Motor neuron (in vitro differentiated cells): ENCODE data around the gene PLET1. TPM values are rescaled to one million over a fixed set of nuclear protein-coding genes. Genes with fewer than 3 reads are reported as not detected.

Experiments used
- ATAC-seq, 8 experiments: fragments of 200-7000 bp; cut with Tn5 transposase; replicated peaks in 6 of 8; 2 replicates each; pipeline ENCODE4 v1.8.0; 2021; ENCODE audit warnings: mild to moderate bottlenecking in 8 of 8, moderate library complexity in 8 of 8
- H3K27ac ChIP-seq, 2 donors: fragments of 250-450 bp; sonication (Bioruptor Pico); 2 replicates each; pipeline ENCODE4 v1.9.0; 2021; ENCODE audit warnings: antibody characterized with exemption in 2 of 2, mild to moderate bottlenecking in 2 of 2, moderate library complexity in 1 of 2
- H3K4me1 ChIP-seq, 2 donors: fragments of 250-450 bp; sonication (Bioruptor Pico); replicated peaks in 1 of 2; 2 replicates each; pipeline ENCODE4 v1.6.1; 2021; ENCODE audit warnings: antibody characterized with exemption in 2 of 2, mild to moderate bottlenecking in 2 of 2, moderate library complexity in 1 of 2
- H3K4me3 ChIP-seq, 5 donors: fragments of 250-450 bp; sonication (Bioruptor Pico); 2 replicates each; pipeline ENCODE4 v1.9.0; 2021; ENCODE audit warnings: antibody characterized with exemption in 5 of 5, mild to moderate bottlenecking in 5 of 5, moderate library complexity in 4 of 5
- WGBS, 10 experiments: fragments of 450-650 bp; shearing (Covaris generic); methylation state at CpG; one replicate each; pipeline ENCODE4 v1.0.0; 2022; 5-methylcytosine and 5-hydroxymethylcytosine counted together
- in situ Hi-C, 9 experiments: fragments of 400-800 bp; cut with MboI; loops; one replicate each; pipeline ENCODE4 v1.15.0; 2021; ENCODE audit warnings: low sequenced_read_pairs in 9 of 9, low pct_unique_long_range_greater_than_20kb in 2 of 9; ENCODE audit not compliant: unreplicated experiment in 9 of 9
- total RNA-seq, 8 experiments: library from RNA; unstranded; fragments of 300-600 nt; gene quantifications; 2 replicates each; pipeline versions ENCODE4 v1.2.3 to v1.2.4, GENCODE V29; 2022

The PLET1 gene
- total RNA-seq, 8 experiments from 2014 or later: 0.16 to 0.67 (median 0.28) TPM; not detected in 3

- Histone ChIP-seq H3K4me3 (peak overlapping the region in 3 of 5 donors; percentile 4 to 7 (median 7)), H3K27ac (no peak overlapping the region)
Measured at GRCh38 chr11:112279901-112280267, 19.2 kb upstream of the PLET1 start.

DNA sequence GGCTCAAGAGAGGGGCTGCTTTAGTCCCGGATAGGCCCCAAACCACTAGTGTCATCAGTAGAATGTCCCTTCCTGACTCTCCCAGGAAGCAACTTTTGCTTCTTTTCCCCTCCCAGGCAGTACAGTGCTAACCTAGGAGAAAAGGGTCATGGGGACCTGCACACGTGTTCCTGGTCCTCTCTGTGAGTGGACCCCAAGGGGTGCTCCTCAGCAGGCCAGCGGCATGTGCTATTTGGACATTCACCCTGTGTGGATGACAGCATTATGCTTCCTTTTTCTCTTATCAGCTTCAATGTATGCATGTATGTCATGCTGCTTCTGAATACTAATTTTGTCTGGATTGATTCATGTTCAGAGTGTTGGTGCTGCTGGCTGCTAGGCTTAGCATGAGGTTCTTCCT, 18.1 kb upstream of the PLET1 start:
- in situ Hi-C loops: loop anchor here in 6 of 9 experiments (25.0 kb wide), 3 partner anchors 283 to 1008 kb away; no protein-coding TSS in a partner anchor

More at GRCh38 chr11:112279901-112280267, 19.2 kb upstream of the PLET1 start:
- 0 to 20% methylated on average over 1 of the region's 15 CpGs; no CpG with 5 or more reads in 8 of the 10 experiments for WGBS, 10 experiments
- peak in 7 of 8 experiments; percentile 58 to 83 (median 66) for ATAC-seq
- H3K4me1 ChIP-seq: peaks cover 2 to 4% of the 10 kb centered on the region in 2 donors
- in situ Hi-C loops: loop anchor here in 6 of 9 experiments (5.0 to 25.0 kb wide), 4 partner anchors 58 to 1007 kb away; no protein-coding TSS in a partner anchor

GRCh38 chr11:112277941-112278340, 17.3 kb upstream of the PLET1 start:
- no peak overlapping the region for H3K4me3 ChIP-seq
- no peak for ATAC-seq
- in situ Hi-C loops: loop anchor here in 6 of 9 experiments (25.0 kb wide), 3 partner anchors 284 to 1009 kb away; no protein-coding TSS in a partner anchor

More for the DNA sequence above, 18.1 kb upstream of the PLET1 start:
- Histone ChIP-seq H3K4me3 (no peak overlapping the region), H3K27ac (no peak overlapping the region), H3K4me1 (peaks cover 2 to 4% of the 10 kb centered on the region in 2 donors)
- no peak for ATAC-seq
- 64 to 100% (median 82%) methylated on average over 1 to 2 of the region's 3 CpGs; no CpG with 5 or more reads in 6 of the 10 experiments for whole genome bisulfite sequencing, 10 experiments

DNA sequence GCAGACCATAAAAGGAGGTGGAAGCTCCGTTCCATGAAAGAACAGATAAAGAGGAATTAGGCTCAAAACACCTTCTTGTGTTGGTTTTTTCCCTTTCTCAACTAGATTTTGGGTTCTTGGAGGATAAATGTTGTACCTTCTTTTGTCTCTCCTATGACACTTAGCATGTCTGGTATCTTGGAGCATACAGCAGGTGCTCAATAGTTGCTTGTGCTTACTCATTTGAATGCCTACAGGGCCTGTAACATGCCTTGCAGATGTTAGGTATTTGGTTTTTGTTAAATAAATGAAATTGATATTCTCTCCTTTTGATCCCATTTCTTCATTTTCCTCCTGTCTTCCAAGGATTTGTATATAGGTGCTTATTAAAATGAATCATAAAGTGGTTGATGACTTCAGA, 16.4 kb upstream of the PLET1 start:
- no peak overlapping the region for H3K27ac ChIP-seq
- in situ Hi-C loops: loop anchor here in 6 of 9 experiments (25.0 kb wide), 3 partner anchors 285 to 1010 kb away; no protein-coding TSS in a partner anchor
- no peak for ATAC-seq
- no peak overlapping the region for H3K4me3 ChIP-seq
- H3K4me1 ChIP-seq: peaks cover 2 to 4% of the 10 kb centered on the region in 2 donors
- 57 to 100% (median 92%) methylated on average over 1 of the region's 1 CpG; no CpG with 5 or more reads in 6 of the 10 experiments for WGBS, 10 experiments

More at GRCh38 chr11:112277941-112278340, 17.3 kb upstream of the PLET1 start:
- Histone ChIP-seq H3K4me1 (peaks cover 2 to 4% of the 10 kb centered on the region in 2 donors), H3K27ac (no peak overlapping the region)

- in situ Hi-C loops: loop anchor here in 1 of 9 experiments (25.0 kb wide), 1 partner anchor 187 kb away; the partner anchor contains the start of genes SDHD and TIMM8B
- no peak overlapping the region for H3K27ac ChIP-seq
- H3K4me3 ChIP-seq: no peak overlapping the region
- ATAC-seq: no peak
- 49 to 100% (median 90%) methylated on average over 2 to 5 of the region's 7 CpGs; no CpG with 5 or more reads in 3 of the 10 experiments for WGBS, 10 experiments
- no peaks in the 10 kb centered on the region for H3K4me1 ChIP-seq
Measured at GRCh38 chr11:112274007-112274783, 13.5 kb upstream of the PLET1 start.

GRCh38 chr11:112273066-112273465, 12.4 kb upstream of the PLET1 start:
- ATAC-seq: no peak
- no peak overlapping the region for H3K4me3 ChIP-seq
- no peak overlapping the region for H3K27ac ChIP-seq
- in situ Hi-C loops: loop anchor here in 1 of 9 experiments (25.0 kb wide), 1 partner anchor 186 kb away; the partner anchor contains the start of genes SDHD and TIMM8B
- no CpG with 5 or more reads among the region's 1 CpG for WGBS, 10 experiments
- no peaks in the 10 kb centered on the region for H3K4me1 ChIP-seq

- in situ Hi-C loops: loop anchor here in 1 of 9 experiments (25.0 kb wide), 1 partner anchor 184 kb away; the partner anchor contains the start of genes SDHD and TIMM8B
- no peaks in the 10 kb centered on the region for H3K4me1 ChIP-seq
- WGBS, 10 experiments: 70 to 100% (median 95%) methylated on average over 1 to 4 of the region's 4 CpGs; no CpG with 5 or more reads in 2 of the 10 experiments
- no peak overlapping the region for H3K27ac ChIP-seq
- no peak overlapping the region for H3K4me3 ChIP-seq
- ATAC-seq: no peak
Measured at GRCh38 chr11:112271242-112271641, 10.6 kb upstream of the PLET1 start.

DNA sequence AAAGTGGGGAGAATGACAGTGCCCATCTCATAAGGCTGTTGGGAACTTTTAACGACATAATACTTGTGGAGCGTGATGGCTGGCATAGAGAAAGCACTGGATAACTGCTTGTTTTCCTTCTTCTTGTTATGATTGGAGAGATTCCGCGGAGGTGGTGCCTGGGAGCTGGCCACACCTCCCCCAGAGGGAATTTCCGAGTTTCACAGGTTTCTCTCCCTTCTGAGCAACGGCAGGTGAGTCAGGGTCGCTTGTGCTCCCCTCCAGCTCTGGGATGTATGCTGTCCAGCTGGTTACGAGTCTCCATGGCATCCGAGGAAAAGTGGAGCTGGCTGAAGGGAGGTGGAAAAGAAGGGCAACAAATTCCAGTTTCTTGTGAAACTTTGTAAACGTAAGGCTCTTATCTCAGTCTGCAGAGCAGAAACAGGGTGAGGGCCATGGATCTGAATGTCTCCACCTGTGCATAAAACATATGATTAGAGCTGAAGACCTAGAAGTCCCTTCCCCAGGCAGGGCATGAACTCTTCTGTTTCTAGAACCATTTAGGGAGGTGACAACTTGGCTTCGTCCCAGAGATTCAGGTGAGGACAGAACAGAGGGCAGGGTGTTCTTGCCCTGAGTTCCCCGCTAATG, 10.0 kb upstream of the PLET1 start:
- Histone ChIP-seq H3K27ac (no peak overlapping the region), H3K4me3 (no peak overlapping the region), H3K4me1 (no peaks in the 10 kb centered on the region)
- no peak for ATAC-seq
- WGBS, 10 experiments: 35 to 78% (median 60%) methylated on average over 2 to 12 of the region's 12 CpGs; no CpG with 5 or more reads in 1 of the 10 experiments
- in situ Hi-C loops: loop anchor here in 1 of 9 experiments (25.0 kb wide), 1 partner anchor 183 kb away; the partner anchor contains the start of genes SDHD and TIMM8B

- Histone ChIP-seq H3K27ac (no peak overlapping the region), H3K4me1 (no peaks in the 10 kb centered on the region), H3K4me3 (no peak overlapping the region)
- WGBS, 10 experiments: 40 to 100% (median 70%) methylated on average over 1 to 6 of the region's 6 CpGs
- ATAC-seq: no peak
- in situ Hi-C loops: loop anchor here in 1 of 9 experiments (25.0 kb wide), 1 partner anchor 182 kb away; the partner anchor contains the start of genes SDHD and TIMM8B
Measured at GRCh38 chr11:112269139-112269538, 8.5 kb upstream of the PLET1 start.

- WGBS, 10 experiments: 41 to 100% (median 66%) methylated on average over 1 to 4 of the region's 5 CpGs
- Histone ChIP-seq H3K27ac (no peak overlapping the region), H3K4me1 (no peaks in the 10 kb centered on the region), H3K4me3 (no peak overlapping the region)
- no peak for ATAC-seq
- in situ Hi-C loops: loop anchor here in 1 of 9 experiments (25.0 kb wide), 1 partner anchor 181 kb away; the partner anchor contains the start of genes SDHD and TIMM8B
Measured at GRCh38 chr11:112268406-112268805, 7.7 kb upstream of the PLET1 start.

GRCh38 chr11:112267188-112267591, 6.5 kb upstream of the PLET1 start:
- in situ Hi-C loops: loop anchor here in 1 of 9 experiments (25.0 kb wide), 1 partner anchor 180 kb away; the partner anchor contains the start of genes SDHD and TIMM8B
- Histone ChIP-seq H3K4me1 (no peaks in the 10 kb centered on the region), H3K27ac (no peak overlapping the region), H3K4me3 (no peak overlapping the region)
- WGBS, 10 experiments: 39 to 96% (median 73%) methylated on average over 1 to 5 of the region's 5 CpGs; no CpG with 5 or more reads in 1 of the 10 experiments
- no peak for ATAC-seq

GRCh38 chr11:112266410-112266778, 5.7 kb upstream of the PLET1 start:
- Histone ChIP-seq H3K4me3 (no peak overlapping the region), H3K27ac (no peak overlapping the region), H3K4me1 (no peaks in the 10 kb centered on the region)
- 43 to 100% (median 83%) methylated on average over 1 to 3 of the region's 3 CpGs; no CpG with 5 or more reads in 2 of the 10 experiments for WGBS, 10 experiments
- in situ Hi-C loops: loop anchor here in 1 of 9 experiments (25.0 kb wide), 1 partner anchor 179 kb away; the partner anchor contains the start of genes SDHD and TIMM8B
- no peak for ATAC-seq
